ENCODE measurements around the gene SZT2. TPM values are rescaled to one million over a fixed set of nuclear protein-coding genes. Genes with fewer than 3 reads are reported as not detected.

The SZT2 gene
- total and polyA plus RNA-seq, 9 donors = 10.5 to 20.1 (median 14.9) TPM

DNA sequence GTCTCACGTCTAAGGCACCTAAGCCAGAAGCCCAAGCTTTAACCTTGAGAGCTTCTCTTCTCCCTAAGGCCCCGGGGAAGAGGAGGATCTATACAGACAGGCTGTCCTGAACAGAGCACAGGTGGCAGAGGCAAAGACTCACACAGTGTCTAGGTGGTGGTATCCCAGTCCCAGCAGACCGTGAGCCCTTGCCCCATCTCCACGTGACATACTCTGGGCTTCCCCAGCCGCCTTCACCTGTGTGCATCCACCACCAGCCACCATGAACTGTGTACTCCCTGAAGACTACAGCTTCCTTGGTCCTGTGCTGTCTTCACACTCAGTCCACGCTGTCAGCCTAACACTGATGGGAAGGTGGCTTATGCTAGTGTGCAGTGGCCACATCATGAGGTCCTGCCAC, 31.7 kb downstream of the SZT2 start:
- Histone ChIP-seq H3K4me3 (ENCODE audit: low read length) (no peak overlapping the region), H3K9me3 (replicated peaks; ENCODE audit: control insufficient read depth, low read depth, low read length) (no peaks in the 10 kb centered on the region), H3K27ac (ENCODE audit: low read length) (no peak overlapping the region), H3K27me3 (ENCODE audit: control insufficient read depth, insufficient read depth, low read length) (no peaks in the 10 kb centered on the region), H3K4me1 (ENCODE audit: control insufficient read depth, insufficient read depth, low read length) (no peaks in the 10 kb centered on the region), H3K36me3 (ENCODE audit: control insufficient read depth, insufficient read depth, low read length) (peaks cover 92% of the 10 kb centered on the region)
- 92% methylated on average over 2 of the region's 6 CpGs for WGBS (ENCODE audit: insufficient coverage)
- no peak for DNase-seq

DNA sequence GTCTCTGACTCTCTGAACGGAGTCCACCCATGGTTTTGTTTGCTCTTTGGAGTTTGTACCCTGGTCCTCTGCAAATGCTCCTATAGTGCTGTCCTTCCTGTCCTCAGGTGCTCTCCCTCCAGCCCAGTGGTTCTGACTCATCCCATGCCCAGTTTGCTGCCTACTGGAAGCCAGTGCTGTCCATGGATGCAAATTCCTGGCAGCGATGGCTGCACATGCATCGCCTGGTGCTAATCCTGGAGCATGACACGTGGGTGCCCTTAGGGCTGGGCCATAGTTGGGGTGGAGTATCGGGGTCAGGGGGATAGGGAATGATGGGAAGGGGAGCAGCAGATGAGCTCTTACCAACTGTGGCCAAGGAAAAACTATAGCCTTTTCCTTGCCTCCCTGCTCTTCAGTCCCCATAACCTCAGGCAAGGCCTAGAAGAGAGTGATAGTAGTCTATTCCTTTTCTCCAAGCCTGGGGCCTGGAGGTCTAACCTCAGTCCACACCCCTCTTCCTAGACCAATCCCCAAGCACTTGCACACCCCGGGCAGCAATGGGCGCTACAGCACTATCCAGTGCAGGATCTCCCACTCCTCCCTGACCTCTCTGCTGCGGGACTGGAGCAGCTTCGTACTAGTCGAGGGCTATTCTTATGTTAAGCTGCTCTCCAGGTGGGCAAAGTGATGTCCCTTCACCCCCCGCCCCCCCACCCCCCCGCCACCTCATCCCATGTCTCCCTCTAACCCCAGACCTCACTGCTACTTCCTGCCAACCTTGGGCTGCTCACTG, 32.5 kb downstream of the SZT2 start:
- no peaks in the 10 kb centered on the region for H3K9me3 ChIP-seq (replicated peaks; ENCODE audit: control insufficient read depth, low read depth, low read length)
- no peak for DNase-seq
- WGBS (ENCODE audit: insufficient coverage) = 90% methylated on average over 4 of the region's 12 CpGs
- H3K4me3 ChIP-seq (ENCODE audit: low read length) = no peak overlapping the region
- H3K36me3 ChIP-seq (ENCODE audit: control insufficient read depth, insufficient read depth, low read length) = peaks cover 92% of the 10 kb centered on the region
- no peaks in the 10 kb centered on the region for H3K27me3 ChIP-seq (ENCODE audit: control insufficient read depth, insufficient read depth, low read length)
- H3K4me1 ChIP-seq (ENCODE audit: control insufficient read depth, insufficient read depth, low read length) = no peaks in the 10 kb centered on the region
- no peak overlapping the region for H3K27ac ChIP-seq (ENCODE audit: low read length)

DNA sequence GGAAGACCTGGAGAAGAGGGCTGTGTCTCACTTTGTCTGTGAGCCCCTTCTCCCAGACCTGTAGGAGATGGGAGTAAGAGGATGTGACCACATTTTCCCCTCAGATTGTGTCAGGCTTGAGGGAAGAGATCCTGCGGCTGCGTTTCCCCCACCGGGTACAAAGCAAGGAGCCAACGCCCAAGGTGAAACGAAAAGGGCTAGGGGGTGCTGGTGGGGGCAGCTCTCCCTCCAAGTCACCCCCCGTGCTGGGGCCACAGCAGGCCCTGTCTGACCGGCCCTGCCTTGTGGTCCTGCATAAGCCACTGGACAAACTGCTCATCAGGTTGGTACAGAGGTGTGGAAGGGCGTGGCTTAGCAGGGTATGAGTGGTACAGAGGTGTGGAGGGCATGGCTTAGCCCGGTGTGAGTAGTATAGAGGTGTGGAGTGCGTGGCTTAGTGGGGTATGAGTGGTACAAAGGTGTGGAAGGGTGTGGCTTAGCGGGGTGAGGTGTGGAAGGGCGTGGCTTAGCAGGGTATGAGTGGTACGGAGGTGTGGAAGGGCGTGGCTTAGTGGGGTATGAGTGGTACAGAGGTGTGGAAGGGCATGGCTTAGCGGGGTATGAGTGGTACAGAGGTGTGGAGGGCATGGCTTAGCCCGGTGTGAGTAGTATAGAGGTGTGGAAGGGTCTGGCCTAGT, 33.4 kb downstream of the SZT2 start:
- H3K9me3 ChIP-seq (replicated peaks; ENCODE audit: control insufficient read depth, low read depth, low read length) = no peaks in the 10 kb centered on the region
- no peaks in the 10 kb centered on the region for H3K4me1 ChIP-seq (ENCODE audit: control insufficient read depth, insufficient read depth, low read length)
- peaks cover 97% of the 10 kb centered on the region for H3K36me3 ChIP-seq (ENCODE audit: control insufficient read depth, insufficient read depth, low read length)
- H3K27me3 ChIP-seq (ENCODE audit: control insufficient read depth, insufficient read depth, low read length) = no peaks in the 10 kb centered on the region
- no peak overlapping the region for H3K4me3 ChIP-seq (ENCODE audit: low read length)
- no peak for DNase-seq
- WGBS (ENCODE audit: insufficient coverage) = 96% methylated on average over 14 of the region's 16 CpGs
- no peak overlapping the region for H3K27ac ChIP-seq (ENCODE audit: low read length)

DNA sequence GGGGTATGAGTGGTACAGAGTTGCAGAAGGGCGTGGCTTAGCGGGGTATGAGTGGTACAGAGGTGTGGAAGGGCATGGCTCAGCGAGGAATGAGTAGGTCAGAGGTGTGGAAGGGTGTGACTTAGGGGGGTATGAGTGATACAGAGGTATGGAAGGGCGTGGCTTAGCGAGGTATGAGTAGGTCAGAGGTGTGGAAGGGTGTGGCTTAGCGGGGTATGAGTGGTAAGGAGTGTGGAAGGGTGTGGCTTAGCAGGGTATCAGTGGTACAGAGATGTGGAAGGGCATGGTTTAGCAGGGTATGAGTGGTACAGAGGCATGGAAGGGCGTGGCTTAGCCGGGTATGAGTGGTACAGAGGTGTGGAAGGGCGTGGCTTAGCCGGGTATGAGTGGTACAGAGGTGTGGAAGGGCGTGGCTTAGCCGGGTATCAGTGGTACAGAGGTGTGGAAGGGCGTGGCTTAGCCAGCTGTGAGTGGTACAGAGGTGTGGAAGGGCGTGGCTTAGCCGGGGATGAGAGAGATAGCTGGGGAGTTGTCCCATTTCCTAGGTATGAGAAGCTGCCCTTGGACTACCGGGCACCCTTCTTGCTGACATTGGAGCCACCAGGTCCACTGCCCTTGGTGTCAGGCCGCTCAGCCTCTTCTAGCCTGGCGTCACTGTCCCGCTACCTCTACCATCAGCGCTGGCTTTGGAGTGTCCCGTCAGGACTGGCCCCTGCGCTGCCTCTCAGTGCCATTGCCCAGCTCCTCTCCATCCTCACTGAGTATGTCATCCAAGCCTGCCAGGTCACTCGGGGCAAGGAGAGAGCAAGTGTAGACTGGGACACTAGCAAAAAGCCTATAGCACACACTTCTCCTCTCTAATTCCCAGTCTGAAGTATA, 34.2 kb downstream of the SZT2 start:
- no peak overlapping the region for H3K4me3 ChIP-seq (ENCODE audit: low read length)
- DNase-seq = no peak
- H3K9me3 ChIP-seq (replicated peaks; ENCODE audit: control insufficient read depth, low read depth, low read length) = no peaks in the 10 kb centered on the region
- H3K4me1 ChIP-seq (ENCODE audit: control insufficient read depth, insufficient read depth, low read length) = no peaks in the 10 kb centered on the region
- H3K27me3 ChIP-seq (ENCODE audit: control insufficient read depth, insufficient read depth, low read length) = no peaks in the 10 kb centered on the region
- no peak overlapping the region for H3K27ac ChIP-seq (ENCODE audit: low read length)
- H3K36me3 ChIP-seq (ENCODE audit: control insufficient read depth, insufficient read depth, low read length) = peaks cover 98% of the 10 kb centered on the region
- WGBS (ENCODE audit: insufficient coverage) = 96% methylated on average over 22 of the region's 23 CpGs

- Histone ChIP-seq H3K36me3 (ENCODE audit: control insufficient read depth, insufficient read depth, low read length) (peaks cover 98% of the 10 kb centered on the region), H3K27me3 (ENCODE audit: control insufficient read depth, insufficient read depth, low read length) (no peaks in the 10 kb centered on the region), H3K27ac (ENCODE audit: low read length) (no peak overlapping the region), H3K4me3 (ENCODE audit: low read length) (no peak overlapping the region), H3K9me3 (replicated peaks; ENCODE audit: control insufficient read depth, low read depth, low read length) (no peaks in the 10 kb centered on the region), H3K4me1 (ENCODE audit: control insufficient read depth, insufficient read depth, low read length) (no peaks in the 10 kb centered on the region)
- DNase-seq = no peak
- WGBS (ENCODE audit: insufficient coverage) = 75% methylated on average over 3 of the region's 4 CpGs
These were observed 35.3 kb downstream of the SZT2 start for GRCh38 chr1:43425045-43425444.

- 84% methylated on average over 9 of the region's 11 CpGs for WGBS (ENCODE audit: insufficient coverage)
- H3K36me3 ChIP-seq (ENCODE audit: control insufficient read depth, insufficient read depth, low read length) = peaks cover 98% of the 10 kb centered on the region
- H3K4me3 ChIP-seq (ENCODE audit: low read length) = no peak overlapping the region
These were observed 36.5 kb downstream of the SZT2 start for GRCh38 chr1:43426221-43426620.

GRCh38 chr1:43427524-43427923, 37.8 kb downstream of the SZT2 start:
- no peaks in the 10 kb centered on the region for H3K9me3 ChIP-seq (replicated peaks; ENCODE audit: control insufficient read depth, low read depth, low read length)
- peaks cover 99% of the 10 kb centered on the region for H3K36me3 ChIP-seq (ENCODE audit: control insufficient read depth, insufficient read depth, low read length)
- 95% methylated on average over 13 of the region's 14 CpGs for WGBS (ENCODE audit: insufficient coverage)
- H3K27ac ChIP-seq (ENCODE audit: low read length) = no peak overlapping the region
- no peak overlapping the region for H3K4me3 ChIP-seq (ENCODE audit: low read length)
- no peak for DNase-seq
- H3K27me3 ChIP-seq (ENCODE audit: control insufficient read depth, insufficient read depth, low read length) = no peaks in the 10 kb centered on the region
- no peaks in the 10 kb centered on the region for H3K4me1 ChIP-seq (ENCODE audit: control insufficient read depth, insufficient read depth, low read length)

More at GRCh38 chr1:43426221-43426620, 36.5 kb downstream of the SZT2 start:
- Histone ChIP-seq H3K27ac (ENCODE audit: low read length) (no peak overlapping the region), H3K4me1 (ENCODE audit: control insufficient read depth, insufficient read depth, low read length) (no peaks in the 10 kb centered on the region), H3K9me3 (replicated peaks; ENCODE audit: control insufficient read depth, low read depth, low read length) (no peaks in the 10 kb centered on the region), H3K27me3 (ENCODE audit: control insufficient read depth, insufficient read depth, low read length) (no peaks in the 10 kb centered on the region)
- DNase-seq = no peak

GRCh38 chr1:43427941-43428340, 38.2 kb downstream of the SZT2 start:
- H3K4me1 ChIP-seq (ENCODE audit: control insufficient read depth, insufficient read depth, low read length) = no peaks in the 10 kb centered on the region
- H3K9me3 ChIP-seq (replicated peaks; ENCODE audit: control insufficient read depth, low read depth, low read length) = no peaks in the 10 kb centered on the region
- DNase-seq = no peak
- no peak overlapping the region for H3K27ac ChIP-seq (ENCODE audit: low read length)
- H3K36me3 ChIP-seq (ENCODE audit: control insufficient read depth, insufficient read depth, low read length) = peaks cover 99% of the 10 kb centered on the region
- no peak overlapping the region for H3K4me3 ChIP-seq (ENCODE audit: low read length)
- H3K27me3 ChIP-seq (ENCODE audit: control insufficient read depth, insufficient read depth, low read length) = no peaks in the 10 kb centered on the region
- WGBS (ENCODE audit: insufficient coverage) = 83% methylated on average over 5 of the region's 9 CpGs

DNA sequence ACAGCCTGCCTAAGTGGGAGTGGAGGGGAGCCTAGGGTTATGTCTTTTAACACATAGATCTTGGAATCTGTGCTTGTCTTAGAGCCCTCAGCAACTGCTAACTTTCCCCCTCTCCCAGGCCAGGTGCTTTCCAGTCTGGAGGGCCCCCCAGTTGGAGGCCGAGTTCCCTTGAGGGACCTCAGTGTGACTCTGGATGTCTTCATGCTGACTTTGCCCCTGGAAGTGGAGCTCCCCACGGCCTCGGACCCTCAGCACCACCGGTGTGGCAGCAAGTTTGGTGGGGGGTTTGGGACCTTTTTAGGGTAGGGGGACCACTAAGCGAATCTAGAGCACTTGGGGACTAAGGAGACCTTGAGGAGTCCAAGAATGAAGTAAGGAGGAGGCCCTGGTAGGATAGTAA, 41.1 kb downstream of the SZT2 start:
- WGBS (ENCODE audit: insufficient coverage) = 97% methylated on average over 5 of the region's 5 CpGs
- Histone ChIP-seq H3K4me1 (ENCODE audit: control insufficient read depth, insufficient read depth, low read length) (no peaks in the 10 kb centered on the region), H3K27ac (ENCODE audit: low read length) (no peak overlapping the region), H3K27me3 (ENCODE audit: control insufficient read depth, insufficient read depth, low read length) (no peaks in the 10 kb centered on the region), H3K4me3 (ENCODE audit: low read length) (no peak overlapping the region), H3K9me3 (replicated peaks; ENCODE audit: control insufficient read depth, low read depth, low read length) (no peaks in the 10 kb centered on the region), H3K36me3 (ENCODE audit: control insufficient read depth, insufficient read depth, low read length) (peaks cover 95% of the 10 kb centered on the region)
- no peak for DNase-seq

DNA sequence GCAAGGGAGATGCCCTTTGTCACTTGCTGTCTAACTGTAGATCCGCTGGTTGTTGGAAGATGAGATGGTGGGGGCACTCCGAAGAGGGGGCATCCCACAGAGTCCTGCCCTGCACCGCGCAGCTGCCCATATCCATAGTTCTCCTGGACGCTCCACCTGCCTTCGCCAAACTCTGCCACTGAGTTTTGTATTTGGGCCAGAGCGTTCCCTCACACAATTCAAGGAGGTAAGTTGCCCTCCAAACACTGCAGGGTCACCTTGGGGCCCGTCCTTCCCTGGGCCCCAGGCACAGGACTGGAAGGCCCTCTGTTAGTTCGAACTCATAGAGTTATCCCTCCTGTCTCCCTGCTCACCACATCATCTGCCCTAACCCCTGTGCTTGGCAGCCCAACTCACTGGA, 42.0 kb downstream of the SZT2 start:
- 93% methylated on average over 9 of the region's 9 CpGs for WGBS (ENCODE audit: insufficient coverage)
- H3K36me3 ChIP-seq (ENCODE audit: control insufficient read depth, insufficient read depth, low read length) = peaks cover 92% of the 10 kb centered on the region
- H3K4me3 ChIP-seq (ENCODE audit: low read length) = no peak overlapping the region
- H3K27me3 ChIP-seq (ENCODE audit: control insufficient read depth, insufficient read depth, low read length) = no peaks in the 10 kb centered on the region
- H3K9me3 ChIP-seq (replicated peaks; ENCODE audit: control insufficient read depth, low read depth, low read length) = no peaks in the 10 kb centered on the region
- no peak overlapping the region for H3K27ac ChIP-seq (ENCODE audit: low read length)
- H3K4me1 ChIP-seq (ENCODE audit: control insufficient read depth, insufficient read depth, low read length) = peaks cover 2% of the 10 kb centered on the region
- DNase-seq = no peak
